ENCODE results near the gene LATS1.

- no peak for TF ChIP-seq CTCF (IDR thresholded peaks at IDR 0.05)
- no peak for TF ChIP-seq POLR2A (IDR thresholded peaks at IDR 0.05)
- no peak for TF ChIP-seq EP300 (IDR thresholded peaks at IDR 0.05)
Measured at GRCh38 chr6:149728499-149729234, 10.8 kb upstream of the LATS1 start.
